ENCODE results near the gene TTC28. TPM values are rescaled to one million over a fixed set of nuclear protein-coding genes. Genes with fewer than 3 reads are reported as not detected.

The TTC28 gene
- total RNA-seq, 1 experiment from 2014 or later: 0.12 TPM

DNA sequence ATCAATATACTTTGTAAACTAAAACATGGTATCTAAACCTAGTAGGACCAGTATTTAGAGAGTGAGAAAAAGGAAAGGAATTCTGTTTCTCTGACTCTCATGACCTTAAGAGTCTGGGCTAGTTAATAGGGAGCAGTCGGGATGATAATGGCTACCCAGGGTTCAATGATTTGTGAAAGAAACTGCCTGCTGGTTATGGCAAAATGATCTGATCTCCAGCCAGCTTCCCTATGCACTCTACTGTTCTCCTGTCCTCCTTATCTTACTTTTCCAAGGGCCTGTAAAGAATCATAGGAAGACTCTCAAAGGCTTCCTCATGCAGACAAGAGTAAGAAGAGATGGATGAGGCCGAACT lies 567.5 kb downstream of the TTC28 start:
- H3K36me3 ChIP-seq (ENCODE audit: control insufficient read depth in 1 of 2, insufficient read depth in 2 of 2, low read length in 2 of 2): no peaks in the 10 kb centered on the region
- H2AFZ ChIP-seq (ENCODE audit: low read depth, low read length, poor library complexity, severe bottlenecking): peak overlapping the region; percentile 58
- H3K4me2 ChIP-seq (ENCODE audit: low read length): no peak overlapping the region
- ChIA-PET RAD21 (ENCODE audit: low non-redundant PET in 1 of 2, low total read pairs in 2 of 2, uncharacterized antibody in 2 of 2, unreplicated experiment in 2 of 2) (no interaction called here), POLR2A (no interaction called here), CTCF (interaction anchor here (1.0 to 1.7 kb wide), 7 partner anchors 10 to 480 kb away, joined by 3 to 10 read pairs (median 4); no protein-coding TSS in a partner anchor)
- no TSS peak for BruUV-seq (replicated peaks)
- no peaks in the 10 kb centered on the region for H3K9me3 ChIP-seq (ENCODE audit: control insufficient read depth in 1 of 2, insufficient read depth in 1 of 2, low read depth in 1 of 2, low read length in 2 of 2)
- no peak overlapping the region for H3K27ac ChIP-seq (ENCODE audit: low read depth, low read length)
- H3K9ac ChIP-seq (ENCODE audit: low read length): no peak overlapping the region
- intact Hi-C loops (cut with micrococcal nuclease): no loop called here
- H3K27me3 ChIP-seq (ENCODE audit: insufficient read depth, low read length): peaks cover 55% of the 10 kb centered on the region
- H3K4me1 ChIP-seq (ENCODE audit: control insufficient read depth in 1 of 2, insufficient read depth in 2 of 2, low read length in 2 of 2): peaks cover 5 to 6% of the 10 kb centered on the region in 2 experiments; a peak in 1 of 4 replicates
- TF ChIP-seq JUND (IDR thresholded peaks at IDR 0.05): no peak
- no peak for TF ChIP-seq CBX3 (IDR thresholded peaks at IDR 0.05; ENCODE audit: low read depth)
- TF ChIP-seq ZFX (IDR thresholded peaks at IDR 0.05): no peak
- no peaks in the 10 kb centered on the region for H3K79me2 ChIP-seq (ENCODE audit: insufficient read depth, low read length)
- no peaks in the 10 kb centered on the region for H3K9me2 ChIP-seq (ENCODE audit: insufficient read depth)
- H3K4me3 ChIP-seq (replicated peaks in 1 of 2; ENCODE audit: low read depth in 1 of 2, low read length in 2 of 2): no peak overlapping the region
- H4K20me1 ChIP-seq (ENCODE audit: insufficient read depth): no peaks in the 10 kb centered on the region
- DNase-seq (ENCODE audit: low read depth, low spot score): no peak
- ATAC-seq: no peak

DNA sequence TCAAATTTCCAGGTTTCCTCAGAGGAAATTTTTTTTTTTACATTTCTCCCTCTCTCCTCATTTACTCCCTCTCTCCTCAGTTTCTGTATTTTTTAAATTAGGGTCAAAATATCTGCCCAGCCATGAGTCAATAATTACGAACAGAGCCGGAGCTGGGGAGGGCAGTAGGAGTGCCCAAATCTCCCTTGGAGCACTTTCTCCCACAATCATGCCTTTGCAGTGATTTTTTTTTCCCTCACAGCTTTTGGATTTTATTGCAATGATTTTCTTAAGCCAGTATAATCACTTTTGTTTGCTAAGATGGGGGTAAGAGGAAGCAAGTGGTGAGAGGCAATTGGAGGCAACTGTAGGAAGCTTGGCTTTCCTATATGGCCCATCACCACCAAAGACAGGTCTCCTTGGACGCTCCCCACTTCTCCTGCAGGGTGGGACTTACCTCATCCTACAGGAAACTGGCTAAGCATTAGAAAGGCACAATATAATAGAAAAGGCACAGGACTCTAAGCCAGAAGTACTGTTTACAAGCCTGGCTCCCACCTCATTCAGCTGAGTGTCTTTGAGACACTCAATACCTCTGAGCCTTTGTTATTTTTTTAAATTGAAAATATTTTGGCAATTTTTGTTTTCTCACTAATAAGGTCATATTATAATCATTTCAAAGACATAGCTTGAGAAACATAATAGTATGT lies 568.0 kb downstream of the TTC28 start:
- intact Hi-C loops (cut with micrococcal nuclease): no loop called here
- BruUV-seq (replicated peaks): no TSS peak
- CTCF ChIA-PET: interaction anchor here (1.5 kb wide), 1 partner anchor 18 kb away, joined by 9 read pairs; no protein-coding TSS in a partner anchor

More for the DNA sequence above, 568.0 kb downstream of the TTC28 start:
- ATAC-seq: no peak
- ChIA-PET POLR2A (no interaction called here), RAD21 (ENCODE audit: low non-redundant PET in 1 of 2, low total read pairs in 2 of 2, uncharacterized antibody in 2 of 2, unreplicated experiment in 2 of 2) (no interaction called here)
- no peaks in the 10 kb centered on the region for H3K9me2 ChIP-seq (ENCODE audit: insufficient read depth)
- no peak overlapping the region for H3K9ac ChIP-seq (ENCODE audit: low read length)
- no peak for DNase-seq (ENCODE audit: low read depth, low spot score)
- no peak overlapping the region for H2AFZ ChIP-seq (ENCODE audit: low read depth, low read length, poor library complexity, severe bottlenecking)
- H3K36me3 ChIP-seq (ENCODE audit: control insufficient read depth in 1 of 2, insufficient read depth in 2 of 2, low read length in 2 of 2): no peaks in the 10 kb centered on the region
- H3K4me2 ChIP-seq (ENCODE audit: low read length): no peak overlapping the region
- no peaks in the 10 kb centered on the region for H3K79me2 ChIP-seq (ENCODE audit: insufficient read depth, low read length)
- H3K27me3 ChIP-seq (ENCODE audit: insufficient read depth, low read length): peaks cover 49% of the 10 kb centered on the region
- H4K20me1 ChIP-seq (ENCODE audit: insufficient read depth): no peaks in the 10 kb centered on the region
- no peak overlapping the region for H3K27ac ChIP-seq (ENCODE audit: low read depth, low read length)
- no peaks in the 10 kb centered on the region for H3K9me3 ChIP-seq (ENCODE audit: control insufficient read depth in 1 of 2, insufficient read depth in 1 of 2, low read depth in 1 of 2, low read length in 2 of 2)
- peaks cover 5 to 6% of the 10 kb centered on the region in 2 experiments; a peak in 1 of 4 replicates for H3K4me1 ChIP-seq (ENCODE audit: control insufficient read depth in 1 of 2, insufficient read depth in 2 of 2, low read length in 2 of 2)
- no peak overlapping the region for H3K4me3 ChIP-seq (replicated peaks in 1 of 2; ENCODE audit: low read depth in 1 of 2, low read length in 2 of 2)
- TF ChIP-seq, protein P1, sequence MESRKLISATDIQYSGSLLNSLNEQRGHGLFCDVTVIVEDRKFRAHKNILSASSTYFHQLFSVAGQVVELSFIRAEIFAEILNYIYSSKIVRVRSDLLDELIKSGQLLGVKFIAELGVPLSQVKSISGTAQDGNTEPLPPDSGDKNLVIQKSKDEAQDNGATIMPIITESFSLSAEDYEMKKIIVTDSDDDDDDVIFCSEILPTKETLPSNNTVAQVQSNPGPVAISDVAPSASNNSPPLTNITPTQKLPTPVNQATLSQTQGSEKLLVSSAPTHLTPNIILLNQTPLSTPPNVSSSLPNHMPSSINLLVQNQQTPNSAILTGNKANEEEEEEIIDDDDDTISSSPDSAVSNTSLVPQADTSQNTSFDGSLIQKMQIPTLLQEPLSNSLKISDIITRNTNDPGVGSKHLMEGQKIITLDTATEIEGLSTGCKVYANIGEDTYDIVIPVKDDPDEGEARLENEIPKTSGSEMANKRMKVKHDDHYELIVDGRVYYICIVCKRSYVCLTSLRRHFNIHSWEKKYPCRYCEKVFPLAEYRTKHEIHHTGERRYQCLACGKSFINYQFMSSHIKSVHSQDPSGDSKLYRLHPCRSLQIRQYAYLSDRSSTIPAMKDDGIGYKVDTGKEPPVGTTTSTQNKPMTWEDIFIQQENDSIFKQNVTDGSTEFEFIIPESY (IDR thresholded peaks at IDR 0.05; ENCODE audit: extremely low read depth, insufficient replicate concordance, low read length): no peak
